RPMI7951 (cell line): ENCODE results near the gene PAX5. TPM values are rescaled to one million over a fixed set of nuclear protein-coding genes. Genes with fewer than 3 reads are reported as not detected.
A peak's percentile ranks its signal among the peaks of the same experiment; 100 is the strongest.

Experiments used
- DNase-seq: peaks from one replicate; pipeline ENCODE4 v3.0.0-alpha.2; 2012; ENCODE audit warnings: low read depth
- total RNA-seq: library from RNA; depleted of rRNA; stranded (reverse); fragments of >200 nt; shearing (Covaris generic); gene quantifications from 2 replicates; pipeline ENCODE4 v1.2.3, GENCODE V29; 2014

Gene PAX5
- total RNA-seq, 1 experiment from 2014 or later, result not detected

DNA sequence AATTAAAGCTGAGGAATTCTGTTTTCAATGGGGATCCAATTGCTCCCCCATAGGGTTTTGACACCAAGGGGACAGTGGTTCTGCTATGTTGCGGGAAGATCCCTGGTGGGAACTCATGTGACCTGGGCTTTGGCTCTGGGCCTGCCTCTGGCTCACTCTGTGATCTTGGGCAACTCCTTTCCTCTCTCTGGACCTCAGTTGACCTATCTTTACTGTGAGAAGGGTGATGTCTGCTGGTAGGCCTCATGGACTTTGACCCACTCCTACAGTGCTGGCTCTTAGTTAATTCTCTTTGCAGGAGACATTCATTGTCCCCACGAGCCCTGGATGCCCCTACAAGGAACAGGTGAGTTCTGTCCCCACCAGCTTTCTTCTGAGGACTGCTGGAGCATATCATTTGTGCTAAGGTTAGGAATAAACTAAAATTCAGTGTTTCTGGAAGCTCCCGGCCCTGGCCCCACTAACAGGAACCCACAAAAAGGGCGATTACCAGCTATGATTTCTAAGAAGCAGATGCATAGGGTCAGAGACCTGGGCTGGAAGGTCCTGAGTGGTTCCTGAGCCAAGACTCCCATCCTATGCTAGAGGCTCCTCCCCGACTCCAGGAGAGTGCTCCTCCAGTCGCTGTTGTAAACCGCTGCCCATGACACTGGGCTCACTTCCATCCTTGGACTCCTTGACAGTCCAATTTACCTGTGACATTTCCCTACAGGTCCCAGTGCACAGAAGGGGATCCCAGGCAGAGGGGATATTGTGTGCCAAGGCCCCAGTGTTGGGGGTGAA lies 218.3 kb downstream of the PAX5 start:
- no peak for DNase-seq

DNA sequence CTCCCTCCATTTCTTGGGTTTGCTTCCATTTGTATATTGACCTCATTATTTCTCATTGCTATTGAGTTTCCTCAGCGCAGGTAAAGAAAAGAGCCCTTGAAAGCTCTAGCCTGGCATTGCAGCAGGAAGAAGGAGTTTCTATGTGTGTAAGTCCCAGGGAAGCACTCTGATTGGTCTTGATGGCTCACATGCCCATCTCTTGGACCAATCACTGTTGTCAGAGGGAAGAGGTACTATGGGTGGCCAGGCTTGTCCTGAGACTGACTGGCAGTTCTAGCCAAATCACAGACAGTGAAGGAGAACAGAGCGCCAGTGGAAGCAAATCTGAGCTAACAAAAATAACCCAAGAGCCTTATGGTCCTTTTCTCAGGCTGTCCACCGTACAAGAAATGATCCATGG lies 219.0 kb downstream of the PAX5 start:
- peak; percentile 1 for DNase-seq

DNA sequence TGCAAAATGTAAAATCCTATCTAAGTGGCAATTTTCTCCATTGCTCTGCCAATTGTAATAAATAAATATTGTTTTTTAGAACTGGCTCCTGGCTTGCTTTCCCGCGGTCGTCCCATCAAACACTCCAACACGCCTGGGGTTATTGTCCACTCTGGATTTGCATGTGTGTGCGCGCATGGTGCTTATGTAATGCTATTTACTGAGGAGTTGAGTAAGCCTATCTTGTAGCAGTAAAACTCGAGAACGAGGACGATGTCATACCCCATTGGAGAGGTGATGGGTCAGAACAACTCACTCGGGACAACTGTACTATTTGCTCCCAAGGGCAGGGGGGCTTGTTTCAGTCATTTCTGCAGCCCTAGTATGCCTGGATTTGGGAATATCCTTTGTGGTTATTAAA lies 220.9 kb downstream of the PAX5 start:
- DNase-seq, result no peak

DNA sequence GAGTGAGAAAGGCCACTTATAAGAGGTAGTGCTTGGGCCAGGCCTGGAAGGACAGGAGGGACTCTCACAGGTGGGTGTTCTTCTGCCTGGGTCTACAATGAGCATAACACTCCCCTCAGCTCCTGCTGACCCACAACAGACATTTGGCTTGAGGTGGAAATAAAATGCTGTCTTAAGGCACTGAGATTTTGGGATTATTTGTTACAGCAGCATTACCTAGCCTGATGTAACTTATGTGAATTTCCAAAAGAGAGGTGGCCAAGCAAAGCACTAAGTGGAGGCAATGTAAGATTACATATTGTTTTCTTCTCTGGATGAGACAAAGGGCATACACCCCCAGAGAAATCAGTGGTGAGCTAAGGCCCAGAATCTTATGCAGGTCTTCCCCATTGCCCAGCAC lies 221.5 kb downstream of the PAX5 start:
- DNase-seq, result no peak

DNA sequence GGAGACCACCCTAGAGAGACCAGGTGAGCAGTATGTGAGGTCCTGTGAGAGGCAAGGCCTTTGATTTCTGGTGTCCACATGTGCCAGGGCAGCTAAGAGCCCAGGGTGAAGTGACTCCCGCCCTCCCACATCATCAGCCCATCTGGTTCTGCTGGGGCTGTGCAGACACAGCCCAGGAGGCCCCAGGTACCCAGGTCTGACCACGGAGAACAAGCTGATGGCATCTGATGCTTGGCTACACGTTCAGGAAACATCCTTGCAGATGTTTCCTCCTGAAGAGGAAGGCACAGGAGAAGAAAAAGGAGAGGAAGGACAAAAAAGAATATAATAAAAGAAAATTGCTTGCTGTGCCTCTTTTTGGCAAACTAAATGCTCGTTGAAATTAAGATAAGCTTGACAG lies 225.8 kb downstream of the PAX5 start:
- DNase-seq, result no peak

DNA sequence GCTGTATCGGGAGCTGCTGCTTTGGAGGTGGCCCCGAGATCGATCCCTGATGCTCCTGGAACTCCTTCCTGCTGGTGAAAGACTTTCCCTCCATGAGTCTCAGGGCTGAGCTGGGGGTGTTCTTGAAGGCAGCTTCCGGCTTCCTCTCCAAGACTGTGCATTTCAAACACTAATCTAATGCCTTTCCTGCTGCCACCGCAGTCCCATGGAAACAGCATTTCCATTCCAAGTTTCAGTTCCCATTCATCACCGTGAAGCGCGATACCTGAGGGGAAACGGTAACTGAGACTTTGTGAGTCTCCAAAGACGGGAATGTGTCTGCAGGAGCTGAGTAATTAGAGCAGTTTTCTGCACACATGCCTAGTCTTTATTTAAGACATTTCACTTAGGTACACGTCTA lies 230.1 kb downstream of the PAX5 start:
- DNase-seq, result no peak

DNA sequence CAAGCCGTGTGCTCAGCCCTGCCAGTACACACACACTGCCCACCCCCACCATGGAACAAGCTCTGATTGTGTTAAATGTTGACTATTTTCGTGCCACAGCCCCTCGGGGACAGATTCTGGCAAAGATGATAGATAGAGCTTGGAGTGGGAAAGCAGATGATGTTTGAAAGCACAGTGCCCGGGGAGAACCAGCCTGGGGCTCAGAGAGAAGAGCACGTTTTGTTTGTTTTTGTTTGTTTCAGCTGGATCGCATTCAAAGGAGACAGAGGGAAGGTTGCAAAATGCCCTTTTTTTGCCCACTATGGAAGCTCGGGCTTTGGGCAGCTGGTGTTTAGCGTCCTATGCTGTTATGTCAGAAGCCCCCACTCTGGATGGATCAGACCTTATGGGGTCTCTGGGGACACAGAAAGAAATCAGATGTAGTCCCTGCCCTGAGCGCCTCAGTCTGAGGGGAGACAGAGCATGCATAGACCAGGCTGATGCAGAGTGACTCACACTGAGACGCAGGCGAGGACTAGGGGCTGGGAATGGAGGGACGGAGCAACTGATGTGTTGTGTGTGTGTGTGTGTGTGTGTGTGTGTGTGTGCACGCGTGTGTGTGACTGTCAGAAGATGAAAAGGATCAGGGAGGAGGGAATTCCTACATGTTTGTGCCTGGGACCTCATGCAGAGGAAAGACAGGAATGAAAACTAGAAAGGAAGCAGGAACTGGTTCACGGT lies 231.7 kb downstream of the PAX5 start:
- DNase-seq, result peak; percentile 59

DNA sequence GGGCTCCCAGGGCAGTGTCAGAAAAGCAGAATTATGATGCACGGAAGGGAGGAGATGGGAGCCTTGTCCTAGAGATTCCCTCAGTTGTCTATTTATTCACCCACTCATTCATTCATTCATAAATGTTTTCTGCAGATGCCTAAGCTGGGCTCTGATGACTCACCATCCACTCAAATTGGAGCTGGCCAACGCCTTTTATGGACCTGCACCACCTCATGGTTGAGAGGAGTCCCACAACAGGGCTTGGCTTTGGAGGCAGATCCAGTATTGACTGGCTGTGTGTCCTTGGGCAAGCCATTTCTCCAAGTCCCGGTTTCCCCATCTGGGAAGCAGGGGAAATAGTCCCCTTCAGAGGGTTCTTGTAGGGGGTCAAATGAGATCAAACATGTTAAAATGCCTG lies 233.6 kb downstream of the PAX5 start:
- DNase-seq, result no peak

DNA sequence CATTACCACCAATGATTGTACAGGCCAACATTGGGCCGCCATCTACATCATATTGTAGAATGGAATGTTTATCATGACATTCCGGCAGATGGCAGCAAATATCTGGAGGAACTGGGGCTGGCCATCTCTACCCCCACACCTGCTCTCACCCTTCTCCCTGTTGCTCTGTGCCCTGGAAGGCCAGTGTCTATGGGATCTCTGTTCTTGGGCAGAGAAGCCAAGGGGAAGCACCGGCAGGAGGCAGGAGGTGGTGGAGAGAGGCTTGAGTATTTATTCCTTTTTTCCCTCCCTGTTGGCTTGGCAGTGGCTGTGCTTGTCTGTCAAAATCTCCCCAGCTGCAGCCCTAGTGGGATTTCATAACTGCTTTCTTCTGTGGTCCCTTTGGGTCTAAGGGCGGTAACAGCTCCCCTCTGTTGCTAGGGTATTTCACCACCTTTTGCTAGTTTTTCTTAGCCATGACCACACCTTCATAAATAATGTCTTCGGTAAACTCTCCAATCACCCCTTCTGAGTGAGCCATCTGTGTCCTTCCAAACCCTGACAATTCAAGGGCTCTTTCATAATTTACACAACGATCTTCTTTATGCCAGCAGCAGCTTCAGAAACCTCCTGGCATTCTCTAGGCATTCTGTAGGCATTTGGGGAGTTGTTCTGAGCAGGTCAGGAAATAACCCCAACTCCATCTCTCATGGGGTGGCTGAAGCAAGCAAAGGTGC lies 235.6 kb downstream of the PAX5 start:
- peak; percentile 20 for DNase-seq

DNA sequence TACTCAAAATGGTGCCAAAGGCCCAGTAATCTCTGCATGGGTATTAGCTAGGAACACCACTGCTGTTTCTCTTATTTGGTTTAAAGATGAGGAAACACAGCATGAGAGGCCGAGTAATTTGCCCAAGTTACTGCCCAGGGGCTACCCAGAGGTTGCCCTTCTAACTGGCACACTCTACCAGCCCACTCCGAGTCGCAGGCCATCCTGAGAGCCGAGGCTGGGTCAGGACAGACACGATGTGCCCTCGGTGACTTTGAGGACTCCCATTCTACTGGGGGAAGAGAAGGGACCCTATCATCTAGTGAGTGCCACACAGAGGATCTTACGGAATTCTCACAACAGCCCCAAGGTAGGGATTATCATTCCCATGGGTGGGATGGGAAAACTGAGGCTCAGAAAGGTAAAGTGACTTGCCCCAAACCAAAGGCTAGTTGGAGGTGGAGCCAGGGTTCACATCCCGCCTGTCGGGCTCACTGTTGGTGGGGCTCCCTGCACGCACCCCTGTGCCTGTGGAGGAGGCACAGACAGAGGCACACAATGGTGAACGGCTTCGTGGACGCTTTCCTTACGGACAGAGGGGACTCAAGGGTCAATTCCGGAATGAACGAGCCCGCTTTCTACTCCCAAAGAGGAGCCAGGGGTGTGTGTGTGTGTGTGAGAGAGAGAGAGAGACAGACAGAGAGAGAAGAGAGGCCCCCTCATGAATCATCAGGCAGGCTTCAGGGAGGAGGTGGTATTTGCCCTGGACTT lies 236.4 kb downstream of the PAX5 start:
- DNase-seq, result no peak

DNA sequence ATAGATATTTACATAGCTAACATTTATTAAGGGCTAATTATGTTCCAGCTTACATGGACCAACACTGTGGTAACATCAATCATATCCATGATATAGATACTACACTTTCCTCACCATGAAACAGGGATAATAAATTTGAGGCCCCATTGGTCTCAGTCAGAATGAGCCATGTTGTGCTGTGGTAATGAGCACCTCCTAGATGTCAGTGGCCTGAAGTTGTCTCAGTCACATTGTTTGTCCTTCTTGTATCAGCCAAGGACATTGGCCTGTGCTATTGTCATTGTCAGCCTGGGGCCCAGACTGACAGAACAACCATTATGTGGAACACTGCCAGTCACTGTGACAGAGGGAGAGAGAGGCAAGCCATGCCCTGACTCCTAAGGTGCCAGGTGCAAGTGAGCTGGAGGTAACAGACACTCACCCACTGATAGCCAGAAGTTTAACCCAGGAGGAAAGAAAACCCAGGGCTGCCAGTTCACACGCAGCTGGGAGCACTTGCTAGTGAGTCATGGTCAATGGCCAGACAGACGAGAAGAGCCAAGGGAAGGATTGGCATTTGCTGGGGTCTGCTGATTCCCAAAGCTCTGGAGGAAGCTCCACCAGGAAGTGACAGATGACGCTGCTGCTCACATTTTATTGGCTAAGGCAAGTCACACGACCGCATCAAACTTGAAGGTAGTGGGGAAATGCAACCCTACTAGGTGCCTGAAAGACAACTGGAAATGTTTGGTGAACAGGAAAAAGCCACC lies 237.2 kb downstream of the PAX5 start:
- DNase-seq, result no peak

DNA sequence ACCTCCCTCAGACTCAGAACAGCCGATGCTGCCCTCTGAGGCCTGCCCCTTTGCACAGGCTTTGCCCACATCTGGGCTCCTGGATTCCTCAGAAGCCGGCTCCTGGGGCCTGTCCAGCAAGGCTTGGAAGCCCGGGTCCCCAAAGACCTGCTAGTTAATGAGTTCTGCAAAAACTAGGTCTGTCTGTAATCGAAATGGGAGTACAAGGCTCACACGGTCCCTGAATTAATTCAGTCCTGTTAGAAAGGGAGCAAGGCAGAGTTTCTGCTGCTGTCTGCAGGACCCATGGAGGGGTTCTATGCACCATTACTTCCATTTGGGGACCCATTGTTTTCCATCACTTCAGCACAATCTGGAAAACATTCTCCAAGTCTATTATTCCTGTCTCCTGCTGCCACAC lies 239.6 kb downstream of the PAX5 start:
- DNase-seq, result no peak

DNA sequence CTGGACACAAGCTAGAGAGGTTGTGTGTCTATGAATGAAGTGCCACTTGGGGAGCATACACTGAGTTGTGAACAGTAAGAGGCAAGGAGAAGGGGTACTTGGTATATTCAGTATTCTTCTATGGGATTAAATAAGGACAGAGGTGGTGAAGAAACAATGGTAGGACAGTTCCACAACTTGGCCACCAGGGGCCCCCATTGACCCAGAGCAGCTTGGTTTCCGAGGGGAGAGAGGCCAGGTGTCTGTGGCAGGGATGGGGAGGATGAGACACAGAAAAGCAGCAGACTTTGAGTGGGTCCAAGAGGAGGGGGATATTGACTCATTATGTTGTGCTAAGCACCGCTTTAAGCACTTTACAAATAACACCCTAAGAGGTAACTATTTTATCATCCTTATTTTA lies 240.8 kb downstream of the PAX5 start:
- no peak for DNase-seq

DNA sequence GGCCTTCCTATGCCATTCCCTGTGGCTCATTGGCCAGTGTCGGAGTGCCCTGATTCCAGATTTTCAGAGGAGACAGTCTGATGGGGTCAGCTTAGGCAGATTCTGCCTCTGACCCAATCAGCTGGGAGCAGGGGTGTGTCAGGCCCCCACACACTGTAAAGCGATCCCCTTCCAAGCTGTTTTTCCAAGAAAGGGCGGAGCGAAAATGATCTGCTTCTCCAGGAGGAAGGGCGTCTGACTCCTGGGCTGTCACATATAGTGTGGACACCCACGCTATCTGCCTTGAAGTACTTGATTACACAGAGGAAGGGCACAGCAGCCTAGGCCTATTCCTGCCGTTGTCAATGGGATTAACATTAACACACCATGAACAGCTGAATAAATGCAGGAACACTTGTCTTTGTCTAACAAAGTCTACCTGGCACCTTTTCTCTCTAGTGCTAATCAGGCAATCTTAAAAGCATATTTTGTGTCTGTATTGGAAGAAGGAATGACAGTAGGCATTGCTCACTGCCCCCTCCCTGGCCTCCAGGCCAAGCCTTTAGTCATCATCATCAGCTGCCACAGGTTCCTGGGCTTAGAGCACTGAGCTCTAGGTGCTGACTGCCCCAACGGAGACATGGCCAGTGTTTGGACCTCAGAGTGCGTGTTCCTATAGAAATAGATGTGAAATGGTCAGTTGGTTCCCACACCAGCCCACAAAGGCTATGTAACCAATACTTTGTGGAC lies 242.7 kb downstream of the PAX5 start:
- no peak for DNase-seq

DNA sequence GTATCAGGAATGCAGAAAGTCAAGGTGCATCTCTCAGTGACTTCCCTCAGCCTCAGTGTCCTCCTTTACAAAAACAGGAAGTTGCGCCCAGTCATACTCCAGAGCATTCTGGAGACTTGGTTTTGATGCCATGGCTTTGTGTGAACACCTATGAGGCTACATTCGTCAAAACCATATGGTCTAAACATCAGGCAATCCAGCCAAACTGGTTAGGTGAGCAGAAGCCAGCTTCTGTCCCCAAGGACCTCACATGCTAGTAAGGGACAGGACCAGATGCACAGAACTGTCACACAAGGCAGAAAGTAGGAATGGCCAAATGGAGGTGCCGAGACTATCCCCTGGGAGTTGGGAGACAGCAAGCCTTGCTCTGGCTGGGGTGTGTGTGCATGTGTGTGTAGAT lies 244.2 kb downstream of the PAX5 start:
- DNase-seq, result no peak

DNA sequence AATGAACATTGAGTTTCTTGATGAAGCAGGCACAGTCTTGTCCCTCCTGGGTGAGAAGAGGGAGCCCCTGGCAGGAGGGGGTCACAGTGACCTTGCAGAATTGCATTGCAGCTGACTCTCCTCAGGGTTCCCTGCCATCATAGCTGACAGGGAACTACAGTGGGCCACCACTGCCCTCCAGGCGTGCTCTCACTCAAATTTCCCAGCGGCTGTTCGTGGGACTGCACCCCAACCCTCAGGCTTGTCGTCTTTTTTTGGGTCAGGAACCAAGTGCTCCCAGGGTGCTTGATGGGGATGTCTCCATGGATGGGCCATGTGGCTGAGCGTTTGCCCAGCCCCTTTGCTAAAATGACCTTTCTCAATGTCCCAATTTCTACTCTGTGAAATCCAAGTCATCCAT lies 245.5 kb downstream of the PAX5 start:
- no peak for DNase-seq

DNA sequence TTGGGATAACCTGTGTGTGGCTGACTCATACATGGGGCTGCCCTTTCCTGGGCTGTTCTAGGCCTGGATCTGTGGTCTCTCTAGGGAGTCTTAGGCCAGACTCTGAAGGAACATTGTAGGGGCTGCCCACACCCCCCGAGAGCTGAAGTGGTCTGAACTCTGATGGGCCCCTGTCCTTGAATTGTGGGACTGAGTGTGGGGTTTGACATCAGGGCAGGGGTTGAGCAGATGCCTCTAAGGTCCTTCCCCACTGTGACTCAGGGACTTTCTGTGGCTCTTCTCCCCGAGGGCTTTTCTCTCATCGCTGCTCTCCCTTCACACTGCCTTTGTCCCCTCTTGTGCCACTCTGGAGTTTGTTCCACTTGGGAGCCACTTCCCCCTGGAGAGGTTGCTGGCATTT lies 246.4 kb downstream of the PAX5 start:
- DNase-seq, result no peak
